HepG2 (cell line): ENCODE data around the gene UBC. TPM values are rescaled to one million over a fixed set of nuclear protein-coding genes. Genes with fewer than 3 reads are reported as not detected.

Experiments
- ATAC-seq: fragments of 200-7000 bp; cut with Tn5 transposase; 3 replicates; pipeline ENCODE4 v1.9.1; 2020; ENCODE audit warnings: mild to moderate bottlenecking, moderate library complexity
- BruUV-seq: library from RNA; stranded (reverse); fragments of 400-500 nt; replicated peaks from 2 replicates; lab custom pipeline; 2021; lab: Mats Ljungman, UMichigan
- CTCF ChIA-PET: fragments of 300-600 bp; formaldehyde crosslinking; extraction: SDS; loops from one replicate; lab custom pipeline; 2021; ENCODE audit warnings: low total read pairs, inconsistent platforms, low intra/inter-chr PET ratio; lab: Yijun Ruan, JAX
- POLR2A ChIA-PET: fragments of 350-600 bp; sonication (Branson Sonifier 250); formaldehyde crosslinking; loops from one replicate; lab custom pipeline; 2020; ENCODE audit warnings: antibody characterized with exemption, inconsistent platforms; lab: Yijun Ruan, JAX
- DNase-seq: peaks from one replicate; pipeline ENCODE4 v3.0.0-alpha.2; 2015; ENCODE audit warnings: low spot score
- FAIRE-seq: peaks from 3 replicates; lab custom pipeline; 2011; peaks lifted over from hg19 to GRCh38; lab: Jason Lieb, UNC
- H2AFZ ChIP-seq: one replicate; pipeline ENCODE4 v1.6.1; 2011; ENCODE audit warnings: low read length, inconsistent platforms
- H3K27ac ChIP-seq: fragments of 300-600 bp; 3 replicates; pipeline ENCODE4 v1.8.0; 2011; ENCODE audit warnings: mixed run types, mild to moderate bottlenecking, mixed read lengths, low read length, inconsistent platforms; ENCODE audit not compliant: insufficient read depth; ENCODE audit errors: extremely low read length
- H3K27me3 ChIP-seq, 2 experiments: fragments of 200-600 bp in 1 of 2; 2 replicates in 1 of 2; 3 replicates in 1 of 2; pipeline versions ENCODE4 v1.6.0 to v1.8.0; 2011; ENCODE audit warnings: low read length in 2 of 2, mild to moderate bottlenecking in 2 of 2, moderate library complexity in 2 of 2, inconsistent platforms in 1 of 2; ENCODE audit not compliant: insufficient read depth in 2 of 2, control insufficient read depth in 1 of 2
- H3K36me3 ChIP-seq, 2 experiments: fragments of 200-600 bp in 1 of 2; replicated peaks in 1 of 2; 2 replicates in 1 of 2; 3 replicates in 1 of 2; pipeline versions ENCODE4 v1.5.1 to v1.8.0; 2011; ENCODE audit warnings: low read length in 2 of 2, inconsistent platforms in 1 of 2; ENCODE audit not compliant: insufficient read depth in 2 of 2, control insufficient read depth in 1 of 2
- H3K4me1 ChIP-seq: 2 replicates; pipeline ENCODE4 v1.5.1; 2012; ENCODE audit warnings: low read length, inconsistent platforms; ENCODE audit not compliant: insufficient read depth
- H3K4me2 ChIP-seq: 2 replicates; pipeline ENCODE4 v1.6.0; 2011; ENCODE audit warnings: low read depth, low read length, inconsistent platforms
- H3K4me3 ChIP-seq, 3 experiments: fragments of 200-600 bp in 1 of 3; sonication (generic), shearing (Covaris generic) in 1 of 3; replicated peaks in 1 of 3; 2 replicates each; pipeline ENCODE4 v1.5.1; 2011 to 2016; ENCODE audit warnings: low read length in 3 of 3, inconsistent platforms in 2 of 3, low read depth in 2 of 3, mild to moderate bottlenecking in 2 of 3, control low read depth in 1 of 3, mixed read lengths in 1 of 3; ENCODE audit not compliant: insufficient read depth in 1 of 3
- H3K79me2 ChIP-seq: one replicate; pipeline ENCODE4 v1.6.1; 2011; ENCODE audit warnings: low read length, inconsistent platforms; ENCODE audit not compliant: insufficient read depth
- H3K9ac ChIP-seq: 2 replicates; pipeline ENCODE4 v1.6.0; 2011; ENCODE audit warnings: mild to moderate bottlenecking, low read depth, low read length, inconsistent platforms; ENCODE audit not compliant: insufficient read depth
- H3K9me3 ChIP-seq: 2 replicates; pipeline ENCODE4 v1.5.1; 2012; ENCODE audit warnings: mild to moderate bottlenecking, low read length
- H4K20me1 ChIP-seq: 2 replicates; pipeline ENCODE4 v1.6.0; 2011; ENCODE audit warnings: inconsistent platforms, mild to moderate bottlenecking, low read length, moderate library complexity; ENCODE audit not compliant: insufficient read depth
- ARNTL ChIP-seq: sonication (generic); formaldehyde crosslinking; IDR thresholded peaks from 2 replicates; pipeline ENCODE4 v1.4.0; 2020; ENCODE audit warnings: mild to moderate bottlenecking, missing genetic modification reagents
- CREM ChIP-seq, 2 experiments: sonication (generic) in 1 of 2; formaldehyde crosslinking in 1 of 2; IDR thresholded peaks; 2 replicates each; pipeline versions ENCODE4 v1.4.0 to v1.6.1; 2016 to 2020; ENCODE audit warnings: antibody characterized with exemption in 1 of 2, mild to moderate bottlenecking in 1 of 2, missing genetic modification reagents in 1 of 2
- RARA ChIP-seq: IDR thresholded peaks from 2 replicates; pipeline ENCODE4 v1.6.1; 2016; ENCODE audit warnings: missing genetic modification reagents, missing compliant biosample characterization
- SMYD3 ChIP-seq: sonication (generic); formaldehyde crosslinking; IDR thresholded peaks from 2 replicates; pipeline ENCODE4 v1.8.1; 2023; ENCODE audit warnings: mild to moderate bottlenecking, missing genetic modification reagents
- YEATS4 ChIP-seq: sonication (generic); formaldehyde crosslinking; IDR thresholded peaks from 2 replicates; pipeline ENCODE4 v1.4.0; 2020; ENCODE audit warnings: missing genetic modification reagents, borderline replicate concordance
- WGBS: methylation state at CpG from one replicate; pipeline ENCODE4 v1.1.6; 2017; ENCODE audit warnings: low lambda C conversion rate; 5-methylcytosine and 5-hydroxymethylcytosine counted together
- in situ Hi-C: cut with HindIII; loops from 2 replicates; pipeline ENCODE4 v1.10.0; 2017; ENCODE audit warnings: low pct_unique_long_range_greater_than_20kb; ENCODE audit not compliant: extremely low pct_ligation_motif_present
- intact Hi-C: fragments of 100-400 bp; cut with micrococcal nuclease; formaldehyde crosslinking; loops from one replicate; pipeline ENCODE4 v1.10.0; 2022; ENCODE audit not compliant: unreplicated experiment
- polyA plus RNA-seq, 8 experiments: library from polyadenylated mRNA; depleted of rRNA in 3 of 8; stranded (reverse) in 7 of 8; unstranded in 1 of 8; fragments of >200 nt; fragmentation: Illumina TruSeq in 4 of 8; extraction: Trizol in 4 of 8; gene quantifications; 2 replicates each; pipeline versions ENCODE4 v1.2.1 to v1.2.3, GENCODE V29; 2011 to 2016; ENCODE audit warnings: low read depth in 4 of 8, missing spikeins in 1 of 8, mixed read lengths in 1 of 8; ENCODE audit not compliant: insufficient read depth in 1 of 8
- total RNA-seq, 5 experiments: library from RNA; depleted of rRNA; stranded (reverse); fragments of >200 nt; fragmentation: Illumina TruSeq; extraction: Trizol; gene quantifications; 2 replicates each; pipeline ENCODE4 v1.2.3, GENCODE V29; 2016; ENCODE audit warnings: low read depth in 1 of 5
- TF ChIP-seq, protein P1 (sequence below): sonication (generic); formaldehyde crosslinking; IDR thresholded peaks from 2 replicates; pipeline ENCODE4 v1.4.0; 2020; ENCODE audit warnings: missing genetic modification reagents
- TF ChIP-seq, protein P2 (sequence below): sonication (generic); formaldehyde crosslinking; IDR thresholded peaks from 2 replicates; pipeline ENCODE4 v1.8.1; 2022; ENCODE audit warnings: low read depth, mild to moderate bottlenecking, missing genetic modification reagents
- TF ChIP-seq, protein P3 (sequence below): sonication (generic); formaldehyde crosslinking; IDR thresholded peaks from 2 replicates; pipeline ENCODE4 v1.4.0; 2020; ENCODE audit warnings: missing genetic modification reagents
- TF ChIP-seq, protein P4 (sequence below): sonication (generic); formaldehyde crosslinking; IDR thresholded peaks from 2 replicates; pipeline ENCODE4 v1.4.0; 2020; ENCODE audit warnings: mild to moderate bottlenecking, missing genetic modification reagents
- TF ChIP-seq, protein P5 (sequence below): conservative IDR thresholded peaks from 2 replicates; pipeline ENCODE4 v1.6.1; 2018; ENCODE audit warnings: missing genetic modification reagents

The UBC gene
- total and polyA plus RNA-seq, 2 of the 13 experiments (the other 11 are each of a cell fraction or from before 2014, with no cell fraction given) = 805 to 1,432 TPM

DNA sequence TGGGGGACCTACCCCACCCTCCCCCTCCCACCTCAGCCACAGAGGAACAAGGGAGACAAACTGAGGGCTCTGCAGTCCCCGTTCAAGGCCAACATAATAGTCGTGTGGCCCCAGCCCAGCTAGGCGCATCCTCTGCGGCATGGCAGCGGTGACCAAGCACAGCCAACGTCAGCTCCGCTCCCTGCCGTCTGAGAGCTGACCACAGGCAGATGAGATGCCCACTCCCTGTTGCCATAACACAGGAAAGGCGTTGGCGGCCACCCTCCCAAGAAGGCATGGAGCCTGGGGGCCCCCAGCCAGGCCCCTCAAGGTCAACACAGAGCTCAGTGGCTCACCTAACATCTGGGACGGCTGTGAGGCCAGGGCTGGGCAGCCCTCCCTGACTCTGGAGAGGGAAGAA is 32.6 kb upstream of the UBC start:
- Histone ChIP-seq H2AFZ (no peak overlapping the region), H4K20me1 (no peaks in the 10 kb centered on the region), H3K79me2 (no peaks in the 10 kb centered on the region), H3K4me2 (no peak overlapping the region), H3K9me3 (no peaks in the 10 kb centered on the region), H3K4me1 (no peaks in the 10 kb centered on the region), H3K36me3 (peaks cover 13 to 34% of the 10 kb centered on the region in 2 experiments; a peak in 4 of 5 replicates), H3K4me3 (no peak overlapping the region), H3K27me3 (no peaks in the 10 kb centered on the region), H3K27ac (no peak overlapping the region), H3K9ac (no peak overlapping the region)
- no peak for DNase-seq
- ATAC-seq = no peak
- ChIA-PET POLR2A (no interaction called here), CTCF (no interaction called here)
- in situ Hi-C loops (no loop called here), intact Hi-C loops (no loop called here)
- WGBS = 94% methylated on average over 3 of the region's 11 CpGs
- no TSS peak for BruUV-seq
- FAIRE-seq = no peak
- TF ChIP-seq, protein P1, sequence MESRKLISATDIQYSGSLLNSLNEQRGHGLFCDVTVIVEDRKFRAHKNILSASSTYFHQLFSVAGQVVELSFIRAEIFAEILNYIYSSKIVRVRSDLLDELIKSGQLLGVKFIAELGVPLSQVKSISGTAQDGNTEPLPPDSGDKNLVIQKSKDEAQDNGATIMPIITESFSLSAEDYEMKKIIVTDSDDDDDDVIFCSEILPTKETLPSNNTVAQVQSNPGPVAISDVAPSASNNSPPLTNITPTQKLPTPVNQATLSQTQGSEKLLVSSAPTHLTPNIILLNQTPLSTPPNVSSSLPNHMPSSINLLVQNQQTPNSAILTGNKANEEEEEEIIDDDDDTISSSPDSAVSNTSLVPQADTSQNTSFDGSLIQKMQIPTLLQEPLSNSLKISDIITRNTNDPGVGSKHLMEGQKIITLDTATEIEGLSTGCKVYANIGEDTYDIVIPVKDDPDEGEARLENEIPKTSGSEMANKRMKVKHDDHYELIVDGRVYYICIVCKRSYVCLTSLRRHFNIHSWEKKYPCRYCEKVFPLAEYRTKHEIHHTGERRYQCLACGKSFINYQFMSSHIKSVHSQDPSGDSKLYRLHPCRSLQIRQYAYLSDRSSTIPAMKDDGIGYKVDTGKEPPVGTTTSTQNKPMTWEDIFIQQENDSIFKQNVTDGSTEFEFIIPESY (CRISPR knock-in tag) = 0 out of 2 replicates have a peak, but pooled peaks have one; percentile 35
- TF ChIP-seq ARNTL = no peak

DNA sequence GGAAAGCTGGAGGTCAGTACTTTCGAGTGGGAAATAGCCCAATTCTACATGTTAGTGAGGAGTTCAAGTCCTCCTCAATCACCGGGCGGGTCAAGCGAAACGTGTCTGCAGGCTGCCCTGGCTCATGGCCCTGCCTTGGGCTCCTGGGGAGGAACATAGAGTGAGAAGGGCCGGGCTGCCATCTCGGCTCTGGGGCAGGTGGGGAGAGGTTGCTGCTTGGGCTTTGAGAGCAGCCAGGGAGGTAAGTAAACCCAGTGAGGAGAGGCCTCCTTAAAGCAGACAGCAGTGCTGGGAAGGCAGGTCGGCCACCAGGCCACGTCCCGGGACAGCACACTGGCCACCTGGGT is 32.0 kb upstream of the UBC start:
- DNase-seq (no peak), FAIRE-seq (no peak), ATAC-seq (no peak)
- no peaks in the 10 kb centered on the region for H3K4me1 ChIP-seq
- H3K27me3 ChIP-seq = no peaks in the 10 kb centered on the region
- H3K79me2 ChIP-seq = no peaks in the 10 kb centered on the region
- no peaks in the 10 kb centered on the region for H4K20me1 ChIP-seq
- H3K4me2 ChIP-seq = no peak overlapping the region
- 93% methylated on average over 3 of the region's 10 CpGs for WGBS
- H3K9me3 ChIP-seq = no peaks in the 10 kb centered on the region
- CTCF ChIA-PET = no interaction called here
- BruUV-seq = no TSS peak
- H3K36me3 ChIP-seq = peaks cover 13 to 31% of the 10 kb centered on the region in 2 experiments; a peak in 4 of 5 replicates
- H3K4me3 ChIP-seq = no peak overlapping the region
- H2AFZ ChIP-seq = no peak overlapping the region
- in situ Hi-C loops = no loop called here
- no peak overlapping the region for H3K27ac ChIP-seq
- no peak overlapping the region for H3K9ac ChIP-seq
- POLR2A ChIA-PET = no interaction called here
- intact Hi-C loops = no loop called here
- TF ChIP-seq SMYD3 = no peak
- TF ChIP-seq RARA (CRISPR knock-in tag) = no peak
- TF ChIP-seq, protein P2, sequence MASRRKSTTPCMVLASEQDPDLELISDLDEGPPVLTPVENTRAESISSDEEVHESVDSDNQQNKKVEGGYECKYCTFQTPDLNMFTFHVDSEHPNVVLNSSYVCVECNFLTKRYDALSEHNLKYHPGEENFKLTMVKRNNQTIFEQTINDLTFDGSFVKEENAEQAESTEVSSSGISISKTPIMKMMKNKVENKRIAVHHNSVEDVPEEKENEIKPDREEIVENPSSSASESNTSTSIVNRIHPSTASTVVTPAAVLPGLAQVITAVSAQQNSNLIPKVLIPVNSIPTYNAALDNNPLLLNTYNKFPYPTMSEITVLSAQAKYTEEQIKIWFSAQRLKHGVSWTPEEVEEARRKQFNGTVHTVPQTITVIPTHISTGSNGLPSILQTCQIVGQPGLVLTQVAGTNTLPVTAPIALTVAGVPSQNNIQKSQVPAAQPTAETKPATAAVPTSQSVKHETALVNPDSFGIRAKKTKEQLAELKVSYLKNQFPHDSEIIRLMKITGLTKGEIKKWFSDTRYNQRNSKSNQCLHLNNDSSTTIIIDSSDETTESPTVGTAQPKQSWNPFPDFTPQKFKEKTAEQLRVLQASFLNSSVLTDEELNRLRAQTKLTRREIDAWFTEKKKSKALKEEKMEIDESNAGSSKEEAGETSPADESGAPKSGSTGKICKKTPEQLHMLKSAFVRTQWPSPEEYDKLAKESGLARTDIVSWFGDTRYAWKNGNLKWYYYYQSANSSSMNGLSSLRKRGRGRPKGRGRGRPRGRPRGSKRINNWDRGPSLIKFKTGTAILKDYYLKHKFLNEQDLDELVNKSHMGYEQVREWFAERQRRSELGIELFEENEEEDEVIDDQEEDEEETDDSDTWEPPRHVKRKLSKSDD (CRISPR knock-in tag) = no peak
- TF ChIP-seq, protein P3, sequence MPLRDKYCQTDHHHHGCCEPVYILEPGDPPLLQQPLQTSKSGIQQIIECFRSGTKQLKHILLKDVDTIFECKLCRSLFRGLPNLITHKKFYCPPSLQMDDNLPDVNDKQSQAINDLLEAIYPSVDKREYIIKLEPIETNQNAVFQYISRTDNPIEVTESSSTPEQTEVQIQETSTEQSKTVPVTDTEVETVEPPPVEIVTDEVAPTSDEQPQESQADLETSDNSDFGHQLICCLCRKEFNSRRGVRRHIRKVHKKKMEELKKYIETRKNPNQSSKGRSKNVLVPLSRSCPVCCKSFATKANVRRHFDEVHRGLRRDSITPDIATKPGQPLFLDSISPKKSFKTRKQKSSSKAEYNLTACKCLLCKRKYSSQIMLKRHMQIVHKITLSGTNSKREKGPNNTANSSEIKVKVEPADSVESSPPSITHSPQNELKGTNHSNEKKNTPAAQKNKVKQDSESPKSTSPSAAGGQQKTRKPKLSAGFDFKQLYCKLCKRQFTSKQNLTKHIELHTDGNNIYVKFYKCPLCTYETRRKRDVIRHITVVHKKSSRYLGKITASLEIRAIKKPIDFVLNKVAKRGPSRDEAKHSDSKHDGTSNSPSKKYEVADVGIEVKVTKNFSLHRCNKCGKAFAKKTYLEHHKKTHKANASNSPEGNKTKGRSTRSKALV (CRISPR knock-in tag) = no peak
- TF ChIP-seq, protein P4, sequence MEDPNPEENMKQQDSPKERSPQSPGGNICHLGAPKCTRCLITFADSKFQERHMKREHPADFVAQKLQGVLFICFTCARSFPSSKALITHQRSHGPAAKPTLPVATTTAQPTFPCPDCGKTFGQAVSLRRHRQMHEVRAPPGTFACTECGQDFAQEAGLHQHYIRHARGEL (CRISPR knock-in tag) = no peak
- TF ChIP-seq, protein P5, sequence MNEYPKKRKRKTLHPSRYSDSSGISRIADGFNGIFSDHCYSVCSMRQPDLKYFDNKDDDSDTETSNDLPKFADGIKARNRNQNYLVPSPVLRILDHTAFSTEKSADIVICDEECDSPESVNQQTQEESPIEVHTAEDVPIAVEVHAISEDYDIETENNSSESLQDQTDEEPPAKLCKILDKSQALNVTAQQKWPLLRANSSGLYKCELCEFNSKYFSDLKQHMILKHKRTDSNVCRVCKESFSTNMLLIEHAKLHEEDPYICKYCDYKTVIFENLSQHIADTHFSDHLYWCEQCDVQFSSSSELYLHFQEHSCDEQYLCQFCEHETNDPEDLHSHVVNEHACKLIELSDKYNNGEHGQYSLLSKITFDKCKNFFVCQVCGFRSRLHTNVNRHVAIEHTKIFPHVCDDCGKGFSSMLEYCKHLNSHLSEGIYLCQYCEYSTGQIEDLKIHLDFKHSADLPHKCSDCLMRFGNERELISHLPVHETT = no peak
- TF ChIP-seq YEATS4 (CRISPR knock-in tag) = no peak
- TF ChIP-seq CREM (IDR thresholded peaks at IDR 0.05) = no peak
- no peak for TF ChIP-seq CREM (CRISPR knock-in tag; IDR thresholded peaks at IDR 0.05)
